Measurements from ENCODE around the gene ITPK1. TPM values are rescaled to one million over a fixed set of nuclear protein-coding genes. Genes with fewer than 3 reads are reported as not detected.
"Not testable (repeated sequence)": the region's sequence is repeated elsewhere in the genome, so short reads cannot be mapped to it uniquely, and the experiment has no call there.

The ITPK1 gene
- total and polyA plus RNA-seq, 10 of the 15 experiments (the other 5 are each of a cell fraction or from before 2014, with no cell fraction given), result 1.3 to 73.2 (median 27.0) TPM

- no peak for TF ChIP-seq SUZ12 (IDR thresholded peaks at IDR 0.05; ENCODE audit: unreplicated experiment)
- TF ChIP-seq MLLT1 (IDR thresholded peaks at IDR 0.05), result no peak
- no peak for TF ChIP-seq MYB (IDR thresholded peaks at IDR 0.05; ENCODE audit: borderline replicate concordance, low read depth, low read length)
- TF ChIP-seq YBX1 (IDR thresholded peaks at IDR 0.05), result no peak
Measured at GRCh38 chr14:93062890-93063289, 52.8 kb downstream of the ITPK1 start (continued).

GRCh38 chr14:93062013-93062412 is 53.7 kb downstream of the ITPK1 start:
- H3K9ac ChIP-seq (ENCODE audit: control insufficient read depth, insufficient read depth, low read length); DNase-seq (ENCODE audit: low read depth, low spot score); H3K36me3 ChIP-seq (ENCODE audit: control insufficient read depth in 2 of 2, insufficient read depth in 2 of 2, low read length in 1 of 2); H3K4me3 ChIP-seq; BruUV-seq (replicated peaks); H3K4me2 ChIP-seq (ENCODE audit: control insufficient read depth, insufficient read depth); H3K27me3 ChIP-seq (replicated peaks in 1 of 2; ENCODE audit: control insufficient read depth in 2 of 2, insufficient read depth in 2 of 2, low read length in 1 of 2); FAIRE-seq; H4K20me1 ChIP-seq (ENCODE audit: control insufficient read depth, insufficient read depth); in situ Hi-C loops (cut with MboI); H3K9me3 ChIP-seq (replicated peaks; ENCODE audit: control insufficient read depth, insufficient read depth, low read length); ATAC-seq; H2AFZ ChIP-seq (ENCODE audit: control insufficient read depth, low read depth, low read length); intact Hi-C loops (cut with micrococcal nuclease; ENCODE audit: unreplicated experiment): not testable (repeated sequence)
- ChIA-PET CTCF (interaction anchor here (1.5 to 4.5 kb wide), 3 partner anchors 11 to 51 kb away, joined by 3 to 41 read pairs (median 36); no protein-coding TSS in a partner anchor), POLR2A (interaction anchor here (1.0 to 3.1 kb wide), 2 partner anchors 10 to 53 kb away, joined by 3 to 25 read pairs; no protein-coding TSS in a partner anchor), SMC1A (ENCODE audit: uncharacterized antibody, unreplicated experiment) (interaction anchor here (1.3 to 5.3 kb wide), 3 partner anchors 10 to 52 kb away, joined by 3 to 31 read pairs (median 27); partner anchors contain the start of gene ITPK1), RAD21 (ENCODE audit: unreplicated experiment) (interaction anchor here (2.3 kb wide), 1 partner anchor 52 kb away, joined by 11 read pairs; no protein-coding TSS in a partner anchor)
- Histone ChIP-seq H3K4me1 (ENCODE audit: control insufficient read depth, insufficient read depth, low read length) (peaks cover 65% of the 10 kb centered on the region), H3K27ac (ENCODE audit: control insufficient read depth, insufficient read depth) (peak overlapping the region; percentile 78), H3K79me2 (ENCODE audit: control insufficient read depth, insufficient read depth, low read length) (peaks cover 22% of the 10 kb centered on the region)
- WGBS (ENCODE audit: insufficient coverage, insufficient replicate concordance, low lambda C conversion rate, missing lambda C conversion rate), result 77% methylated on average over 12 of the region's 12 CpGs
- peak; percentile 99 for TF ChIP-seq MLLT1 (IDR thresholded peaks at IDR 0.05)
- peak; percentile 32; the same call in 1 of the 2 replicates for TF ChIP-seq ZBTB40 (IDR thresholded peaks at IDR 0.05; ENCODE audit: borderline replicate concordance)
- TF ChIP-seq ZNF687 (IDR thresholded peaks at IDR 0.05), result 0 out of 2 replicates have a peak, but pooled peaks have one; percentile 20
- 0 out of 4 replicates have a peak, but pooled peaks of 1 of the 2 experiments have one; percentile 40 for TF ChIP-seq IKZF2 (IDR thresholded peaks at IDR 0.05)
- TF ChIP-seq BHLHE40 (IDR thresholded peaks at IDR 0.05; ENCODE audit: borderline replicate concordance in 1 of 2, low read depth in 2 of 2, low read length in 1 of 2), result peak; percentile 25 to 74; a peak in 3 of 4 replicates

Data from GM12878 (cell line).